Natural killer cell (primary cell): ENCODE data around the gene RIPPLY1. TPM values are rescaled to one million over a fixed set of nuclear protein-coding genes. Genes with fewer than 3 reads are reported as not detected.

Source experiments
- ATAC-seq, 3 donors: fragments of 150-1000 bp in 2 of 3; fragments of 200-7000 bp in 1 of 3; cut with Tn5 transposase; 1 replicate in 1 of 3; 2 replicates in 2 of 3; pipeline ENCODE4 v1.10.0; 2021; ENCODE audit warnings: mild to moderate bottlenecking in 2 of 3, moderate library complexity in 2 of 3
- DNase-seq, 2 donors: peaks; one replicate each; pipeline versions ENCODE4 v3.0.0 to v3.0.0-alpha.2; 2013 to 2021; ENCODE audit warnings: mixed read lengths in 1 of 2
- H3K27ac ChIP-seq: one replicate; pipeline ENCODE4 v1.5.1; 2013; ENCODE audit warnings: mild to moderate bottlenecking, low read length
- H3K27me3 ChIP-seq: one replicate; pipeline ENCODE4 v1.6.1; 2013; ENCODE audit warnings: low read length; ENCODE audit not compliant: control insufficient read depth, insufficient read depth
- H3K36me3 ChIP-seq: one replicate; pipeline ENCODE4 v1.6.1; 2013; ENCODE audit warnings: low read length; ENCODE audit not compliant: control insufficient read depth, insufficient read depth
- H3K4me1 ChIP-seq: one replicate; pipeline ENCODE4 v1.6.1; 2013; ENCODE audit warnings: low read length; ENCODE audit not compliant: control insufficient read depth, insufficient read depth
- H3K4me3 ChIP-seq: one replicate; pipeline ENCODE4 v1.5.1; 2013; ENCODE audit warnings: low read length
- H3K9me3 ChIP-seq: one replicate; pipeline ENCODE4 v1.6.1; 2013; ENCODE audit warnings: low read length; ENCODE audit not compliant: control insufficient read depth, insufficient read depth
- H3K27ac Mint-ChIP-seq, 2 donors: one replicate each; pipeline ENCODE4 v1.8.0; 2022; ENCODE audit warnings: mild to moderate bottlenecking in 2 of 2, mixed read lengths in 2 of 2, moderate library complexity in 1 of 2
- H3K27me3 Mint-ChIP-seq, 2 donors: one replicate each; pipeline ENCODE4 v1.8.0; 2022; ENCODE audit warnings: low read depth in 2 of 2, mixed read lengths in 2 of 2
- H3K36me3 Mint-ChIP-seq: one replicate; pipeline ENCODE4 v1.8.0; 2022; ENCODE audit warnings: mixed read lengths
- H3K4me1 Mint-ChIP-seq, 2 donors: one replicate each; pipeline ENCODE4 v1.8.0; 2022; ENCODE audit warnings: mixed read lengths in 2 of 2
- H3K4me3 Mint-ChIP-seq: one replicate; pipeline ENCODE4 v1.8.0; 2022; ENCODE audit warnings: mild to moderate bottlenecking, moderate library complexity, mixed read lengths
- H3K9me3 Mint-ChIP-seq, 2 donors: one replicate each; pipeline ENCODE4 v1.8.0; 2022; ENCODE audit warnings: mixed read lengths in 2 of 2
- CTCF ChIP-seq: fragments of 200-600 bp; IDR thresholded peaks from one replicate; pipeline ENCODE4 v1.8.0; 2022; ENCODE audit warnings: antibody characterized with exemption
- WGBS: methylation state at CpG from one replicate; pipeline ENCODE4 v1.1.7; 2013; ENCODE audit warnings: missing lambda C conversion rate; ENCODE audit not compliant: insufficient coverage; 5-methylcytosine and 5-hydroxymethylcytosine counted together
- intact Hi-C: fragments of 100-400 bp; cut with micrococcal nuclease; formaldehyde crosslinking; loops from one replicate; pipeline ENCODE4 v1.14.2; 2022
- total RNA-seq, 4 donors: library from RNA; stranded (reverse); fragments of 120-200 nt in 1 of 4; gene quantifications; one replicate each; pipeline versions ENCODE4 v1.2.3 to v1.2.4, GENCODE V29; 2013 to 2022

The RIPPLY1 gene
- total RNA-seq, 3 donors from 2014 or later (not counting 1 experiment from before 2014, with no cell fraction given), result not detected

GRCh38 chrX:106931831-106932491 lies 28.8 kb upstream of the RIPPLY1 start:
- H3K27ac Mint-ChIP-seq, result no peak overlapping the region
- H3K4me3 ChIP-seq, result no peak overlapping the region
- no peaks in the 10 kb centered on the region for H3K4me1 Mint-ChIP-seq
- no peaks in the 10 kb centered on the region for H3K9me3 Mint-ChIP-seq
- no peaks in the 10 kb centered on the region for H3K9me3 ChIP-seq
- no peaks in the 10 kb centered on the region for H3K36me3 Mint-ChIP-seq
- no peaks in the 10 kb centered on the region for H3K27me3 Mint-ChIP-seq
- intact Hi-C loops, result no loop called here
- no peak overlapping the region for H3K27ac ChIP-seq
- H3K36me3 ChIP-seq, result no peaks in the 10 kb centered on the region
- DNase-seq (no peak), ATAC-seq (no peak)
- TF ChIP-seq CTCF, result no peak
- H3K4me3 Mint-ChIP-seq, result no peak overlapping the region
- WGBS, result 94% methylated on average over 3 of the region's 3 CpGs
- H3K4me1 ChIP-seq, result no peaks in the 10 kb centered on the region
- H3K27me3 ChIP-seq, result no peaks in the 10 kb centered on the region

GRCh38 chrX:106928227-106928626 lies 25.1 kb upstream of the RIPPLY1 start:
- DNase-seq (no peak), ATAC-seq (no peak)
- WGBS, result 94% methylated on average over 4 of the region's 4 CpGs
- Histone ChIP-seq H3K4me1 (no peaks in the 10 kb centered on the region), H3K27me3 (no peaks in the 10 kb centered on the region), H3K27ac (no peak overlapping the region), H3K36me3 (no peaks in the 10 kb centered on the region), H3K9me3 (no peaks in the 10 kb centered on the region), H3K4me3 (no peak overlapping the region)
- TF ChIP-seq CTCF, result no peak
- intact Hi-C loops, result no loop called here
- H3K4me1 Mint-ChIP-seq, result no peaks in the 10 kb centered on the region
- no peak overlapping the region for H3K4me3 Mint-ChIP-seq
- H3K36me3 Mint-ChIP-seq, result no peaks in the 10 kb centered on the region
- no peaks in the 10 kb centered on the region for H3K27me3 Mint-ChIP-seq
- H3K27ac Mint-ChIP-seq, result no peak overlapping the region
- H3K9me3 Mint-ChIP-seq, result no peaks in the 10 kb centered on the region

GRCh38 chrX:106927700-106928099 lies 24.6 kb upstream of the RIPPLY1 start:
- ATAC-seq, result no peak
- Histone ChIP-seq H3K4me1 (no peaks in the 10 kb centered on the region), H3K27me3 (no peaks in the 10 kb centered on the region), H3K36me3 (no peaks in the 10 kb centered on the region), H3K4me3 (no peak overlapping the region), H3K27ac (no peak overlapping the region), H3K9me3 (no peaks in the 10 kb centered on the region)
- DNase-seq, result no peak
- H3K27me3 Mint-ChIP-seq, result no peaks in the 10 kb centered on the region
- no peak overlapping the region for H3K27ac Mint-ChIP-seq
- no peaks in the 10 kb centered on the region for H3K9me3 Mint-ChIP-seq
- H3K4me1 Mint-ChIP-seq, result no peaks in the 10 kb centered on the region
- WGBS, result 86% methylated on average over 5 of the region's 5 CpGs
- intact Hi-C loops, result no loop called here
- no peak for TF ChIP-seq CTCF
- no peak overlapping the region for H3K4me3 Mint-ChIP-seq
- H3K36me3 Mint-ChIP-seq, result no peaks in the 10 kb centered on the region

GRCh38 chrX:106927023-106927422 lies 23.9 kb upstream of the RIPPLY1 start:
- Mint-ChIP-seq H3K9me3 (no peaks in the 10 kb centered on the region), H3K4me1 (no peaks in the 10 kb centered on the region), H3K4me3 (no peak overlapping the region), H3K27ac (no peak overlapping the region), H3K36me3 (no peaks in the 10 kb centered on the region), H3K27me3 (no peaks in the 10 kb centered on the region)
- DNase-seq (no peak), ATAC-seq (no peak)
- Histone ChIP-seq H3K36me3 (no peaks in the 10 kb centered on the region), H3K27me3 (no peaks in the 10 kb centered on the region), H3K4me3 (no peak overlapping the region), H3K9me3 (no peaks in the 10 kb centered on the region), H3K27ac (no peak overlapping the region), H3K4me1 (no peaks in the 10 kb centered on the region)
- WGBS, result 85% methylated on average over 3 of the region's 3 CpGs
- intact Hi-C loops, result no loop called here
- no peak for TF ChIP-seq CTCF
